GM19463 (cell line): ENCODE results near the gene ZNF805.
"Not testable (repeated sequence)": the region's sequence is repeated elsewhere in the genome, so short reads cannot be mapped to it uniquely, and the experiment has no call there.

Source experiments
- ATAC-seq: cut with Tn5 transposase; IDR thresholded peaks from one replicate; pipeline ENCODE4 v1.9.1; 2021; ENCODE audit warnings: mild to moderate bottlenecking, moderate library complexity; ENCODE audit not compliant: unreplicated experiment

Gene ZNF805

GRCh38 chr19:57240311-57241090, at the start of gene ZNF805:
Gene ZNF805 (plus strand): TSS chr19:57240632. CDS start chr19:57240892, 260 bp downstream.
- ATAC-seq = peak; percentile 94

GRCh38 chr19:57191141-57192076, 49.0 kb upstream of the ZNF805 start, which contains the start of gene ZNF264:
Gene ZNF264 (plus strand): TSS chr19:57191500. CDS start chr19:57191914, 414 bp downstream.
- ATAC-seq = peak; percentile 93

GRCh38 chr19:57192077-57192420, 48.4 kb upstream of the ZNF805 start:
- no peak for ATAC-seq

GRCh38 chr19:57192993-57193392, 47.4 kb upstream of the ZNF805 start:
- no peak for ATAC-seq

- not testable (repeated sequence) for ATAC-seq
Measured at GRCh38 chr19:57197874-57198273, 42.6 kb upstream of the ZNF805 start.

GRCh38 chr19:57202160-57202559, 38.3 kb upstream of the ZNF805 start:
- no peak for ATAC-seq

GRCh38 chr19:57210381-57210780, 30.1 kb upstream of the ZNF805 start:
- no peak for ATAC-seq

- no peak for ATAC-seq
Measured at GRCh38 chr19:57212109-57212508, 28.3 kb upstream of the ZNF805 start.

GRCh38 chr19:57227502-57227901, 12.9 kb upstream of the ZNF805 start:
- no peak for ATAC-seq

- ATAC-seq = no peak
Measured at GRCh38 chr19:57231686-57232085, 8.7 kb upstream of the ZNF805 start.

GRCh38 chr19:57233207-57233606, 7.2 kb upstream of the ZNF805 start:
- ATAC-seq = no peak

- no peak for ATAC-seq
Measured at GRCh38 chr19:57239982-57240310, 486 bp upstream of the ZNF805 start.

GRCh38 chr19:57241176-57241575, 744 bp downstream of the ZNF805 start:
- no peak for ATAC-seq

GRCh38 chr19:57242821-57243220, 2.4 kb downstream of the ZNF805 start:
- ATAC-seq = no peak

- no peak for ATAC-seq
Measured at GRCh38 chr19:57244513-57244912, 4.1 kb downstream of the ZNF805 start.

GRCh38 chr19:57245066-57245465, 4.6 kb downstream of the ZNF805 start:
- ATAC-seq = no peak

GRCh38 chr19:57245959-57246358, 5.5 kb downstream of the ZNF805 start:
- ATAC-seq = no peak

GRCh38 chr19:57248646-57249045, 8.2 kb downstream of the ZNF805 start:
- ATAC-seq = no peak

- ATAC-seq = no peak
Measured at GRCh38 chr19:57249329-57249728, 8.9 kb downstream of the ZNF805 start.

GRCh38 chr19:57253767-57254166, 13.3 kb downstream of the ZNF805 start:
- not testable (repeated sequence) for ATAC-seq

- ATAC-seq = no peak
Measured at GRCh38 chr19:57262044-57262443, 21.6 kb downstream of the ZNF805 start.

- ATAC-seq = no peak
Measured at GRCh38 chr19:57263244-57263741, 22.9 kb downstream of the ZNF805 start.
